HFF-Myc (cell line): ENCODE results near the gene GPLD1.

Experiments
- DNase-seq: peaks from one replicate; pipeline ENCODE4 v3.0.0-alpha.2; 2011; ENCODE audit warnings: low read depth; ENCODE audit errors: extremely low read depth
- H3K4me3 ChIP-seq: replicated peaks from 2 replicates; pipeline ENCODE4 v1.5.1; 2011; ENCODE audit warnings: low read depth, mild to moderate bottlenecking, control low read depth, low read length
- CTCF ChIP-seq: IDR thresholded peaks from 2 replicates; pipeline ENCODE4 v1.5.1; 2012; ENCODE audit warnings: mild to moderate bottlenecking, low read depth, low read length, control low read depth; ENCODE audit errors: missing control alignments

GPLD1 gene

GRCh38 chr6:24489470-24489869 is at the start of gene GPLD1:
GPLD1 (minus strand) TSS chr6:24489578; CDS start chr6:24489511, 67 bp downstream.
- no peak for DNase-seq
- no peak within 1 kb of the TSS for H3K4me3 ChIP-seq
- TF ChIP-seq CTCF, result no peak

GRCh38 chr6:24537771-24538385 is 48.5 kb upstream of the GPLD1 start:
- TF ChIP-seq CTCF, result no peak
- no peak overlapping the region for H3K4me3 ChIP-seq
- no peak for DNase-seq

- no peak for TF ChIP-seq CTCF
- DNase-seq, result no peak
- no peak overlapping the region for H3K4me3 ChIP-seq
Measured at GRCh38 chr6:24537082-24537699, 47.8 kb upstream of the GPLD1 start.

- no peak overlapping the region for H3K4me3 ChIP-seq
- TF ChIP-seq CTCF, result no peak
- no peak for DNase-seq
Measured at GRCh38 chr6:24536466-24536865, 47.1 kb upstream of the GPLD1 start.

- DNase-seq, result no peak
- H3K4me3 ChIP-seq, result no peak overlapping the region
- TF ChIP-seq CTCF, result no peak
Measured at GRCh38 chr6:24535210-24535609, 45.8 kb upstream of the GPLD1 start.

GRCh38 chr6:24534329-24534728 is 45.0 kb upstream of the GPLD1 start:
- H3K4me3 ChIP-seq, result no peak overlapping the region
- TF ChIP-seq CTCF, result no peak
- DNase-seq, result no peak
